Breast epithelium (tissue), 4 donors: ENCODE measurements around the gene LRRD1. TPM values are rescaled to one million over a fixed set of nuclear protein-coding genes. Genes with fewer than 3 reads are reported as not detected.
A peak's percentile ranks its signal among the peaks of the same experiment; 100 is the strongest.

Experiments used
- DNase-seq, 2 donors: peaks; one replicate each; pipeline ENCODE4 v3.0.0-alpha.2; 2019; ENCODE audit warnings: low spot score in 2 of 2
- H3K27ac ChIP-seq, 2 donors: fragments of 200-600 bp; sonication (generic) in 1 of 2; one replicate each; pipeline ENCODE4 v1.5.1; 2016 to 2019; ENCODE audit warnings: mild to moderate bottlenecking in 1 of 2
- H3K27me3 ChIP-seq, 2 donors: fragments of 200-600 bp; sonication (generic) in 1 of 2; one replicate each; pipeline versions ENCODE4 v1.5.1 to v1.6.0; 2017 to 2019; ENCODE audit warnings: control low read depth in 1 of 2, mild to moderate bottlenecking in 1 of 2
- H3K36me3 ChIP-seq: fragments of 200-600 bp; one replicate; pipeline ENCODE4 v1.5.1; 2019
- H3K4me1 ChIP-seq, 2 donors: fragments of 200-600 bp; sonication (generic); one replicate each; pipeline ENCODE4 v1.5.1; 2016 to 2019; ENCODE audit warnings: control low read depth in 1 of 2
- H3K4me3 ChIP-seq, 3 donors: fragments of 200-600 bp; sonication (generic); 1 replicate in 2 of 3; 2 replicates in 1 of 3; pipeline ENCODE4 v1.5.1; 2016 to 2019; ENCODE audit warnings: mild to moderate bottlenecking in 3 of 3, moderate library complexity in 2 of 3
- H3K9me3 ChIP-seq, 2 donors: fragments of 200-600 bp; sonication (generic) in 1 of 2; one replicate each; pipeline ENCODE4 v1.5.1; 2016 to 2019; ENCODE audit warnings: control low read depth in 1 of 2
- POLR2A ChIP-seq: fragments of 450-650 bp; IDR thresholded peaks from one replicate; pipeline ENCODE4 v1.6.1; 2016; ENCODE audit warnings: antibody characterized with exemption, mild to moderate bottlenecking, moderate library complexity
- POLR2AphosphoS5 ChIP-seq, 3 donors: sonication (generic); formaldehyde crosslinking; IDR thresholded peaks; one replicate each; pipeline ENCODE4 v1.6.1; 2017; ENCODE audit warnings: antibody characterized with exemption in 3 of 3
- intact Hi-C: fragments of 100-400 bp; cut with DNase I; formaldehyde crosslinking; loops from one replicate; pipeline ENCODE4 v1.15.1; 2023; ENCODE audit warnings: low total_unique reads
- total RNA-seq, 3 donors: library from RNA; depleted of rRNA; stranded (reverse); fragments of >200 nt; gene quantifications; one replicate each; pipeline ENCODE4 v1.1.0, GENCODE V29; 2016
- TF ChIP-seq, protein P1 (sequence below), 3 donors: fragments of 450-650 bp; IDR thresholded peaks; one replicate each; pipeline ENCODE4 v1.5.1; 2016 to 2017; ENCODE audit warnings: antibody characterized with exemption in 3 of 3, mild to moderate bottlenecking in 3 of 3, moderate library complexity in 3 of 3

LRRD1 gene
- total RNA-seq, 3 donors from 2014 or later, result 0.16 to 0.33 TPM; not detected in 1

- no peaks in the 10 kb centered on the region for H3K9me3 ChIP-seq
- H3K27me3 ChIP-seq, result no peaks in the 10 kb centered on the region
- TF ChIP-seq POLR2A (no peak), POLR2AphosphoS5 (IDR thresholded peaks at IDR 0.05) (no peak)
- TF ChIP-seq, protein P1, sequence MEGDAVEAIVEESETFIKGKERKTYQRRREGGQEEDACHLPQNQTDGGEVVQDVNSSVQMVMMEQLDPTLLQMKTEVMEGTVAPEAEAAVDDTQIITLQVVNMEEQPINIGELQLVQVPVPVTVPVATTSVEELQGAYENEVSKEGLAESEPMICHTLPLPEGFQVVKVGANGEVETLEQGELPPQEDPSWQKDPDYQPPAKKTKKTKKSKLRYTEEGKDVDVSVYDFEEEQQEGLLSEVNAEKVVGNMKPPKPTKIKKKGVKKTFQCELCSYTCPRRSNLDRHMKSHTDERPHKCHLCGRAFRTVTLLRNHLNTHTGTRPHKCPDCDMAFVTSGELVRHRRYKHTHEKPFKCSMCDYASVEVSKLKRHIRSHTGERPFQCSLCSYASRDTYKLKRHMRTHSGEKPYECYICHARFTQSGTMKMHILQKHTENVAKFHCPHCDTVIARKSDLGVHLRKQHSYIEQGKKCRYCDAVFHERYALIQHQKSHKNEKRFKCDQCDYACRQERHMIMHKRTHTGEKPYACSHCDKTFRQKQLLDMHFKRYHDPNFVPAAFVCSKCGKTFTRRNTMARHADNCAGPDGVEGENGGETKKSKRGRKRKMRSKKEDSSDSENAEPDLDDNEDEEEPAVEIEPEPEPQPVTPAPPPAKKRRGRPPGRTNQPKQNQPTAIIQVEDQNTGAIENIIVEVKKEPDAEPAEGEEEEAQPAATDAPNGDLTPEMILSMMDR (IDR thresholded peaks at IDR 0.05), result no peak
- no peaks in the 10 kb centered on the region for H3K36me3 ChIP-seq
- H3K4me1 ChIP-seq, result no peaks in the 10 kb centered on the region
- H3K4me3 ChIP-seq, result peak overlapping the region; percentile 84 to 95 (median 84)
- intact Hi-C loops, result loop anchor here (10.0 kb wide), 1 partner anchor 188 kb away; the partner anchor contains the start of gene AKAP9
- DNase-seq, result no peak
- H3K27ac ChIP-seq, result peak overlapping the region; percentile 97 to 98
Measured at GRCh38 chr7:92133133-92133736, 45.7 kb downstream of the LRRD1 start.

DNA sequence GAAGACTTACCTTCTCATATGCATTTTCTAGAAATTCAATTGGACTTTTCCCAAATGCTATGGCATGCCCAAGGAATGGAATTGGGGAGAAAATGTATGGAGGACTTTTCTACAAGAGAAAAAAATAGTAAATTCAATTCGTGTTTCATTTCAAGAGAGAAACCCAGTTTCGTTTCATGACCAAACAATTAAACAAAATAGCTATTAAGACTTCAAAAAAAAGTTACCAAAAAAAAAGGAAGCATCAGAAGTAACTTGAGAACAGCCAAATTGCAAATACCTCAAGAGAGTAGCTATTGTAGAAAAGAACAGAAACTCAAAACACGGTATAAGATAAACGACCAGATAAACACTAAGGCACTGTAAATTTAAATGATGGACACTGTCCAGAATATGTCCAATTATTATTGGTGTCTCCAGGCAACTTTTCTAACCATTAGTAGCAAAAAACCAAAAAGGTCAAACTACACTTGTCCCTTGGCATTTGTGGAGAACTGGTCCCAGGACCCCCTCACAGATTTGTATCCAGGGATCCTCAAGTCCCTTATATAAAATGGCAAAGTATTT lies 47.1 kb downstream of the LRRD1 start:
- DNase-seq, result no peak
- Histone ChIP-seq H3K27ac (no peak overlapping the region), H3K4me1 (no peaks in the 10 kb centered on the region), H3K9me3 (no peaks in the 10 kb centered on the region), H3K4me3 (no peak overlapping the region), H3K36me3 (no peaks in the 10 kb centered on the region), H3K27me3 (no peaks in the 10 kb centered on the region)
- no peak for TF ChIP-seq POLR2A
- no peak for TF ChIP-seq POLR2AphosphoS5 (IDR thresholded peaks at IDR 0.05)
- TF ChIP-seq, protein P1 (IDR thresholded peaks at IDR 0.05), result no peak
- intact Hi-C loops, result loop anchor here (10.0 kb wide), 1 partner anchor 187 kb away; the partner anchor contains the start of gene AKAP9

DNA sequence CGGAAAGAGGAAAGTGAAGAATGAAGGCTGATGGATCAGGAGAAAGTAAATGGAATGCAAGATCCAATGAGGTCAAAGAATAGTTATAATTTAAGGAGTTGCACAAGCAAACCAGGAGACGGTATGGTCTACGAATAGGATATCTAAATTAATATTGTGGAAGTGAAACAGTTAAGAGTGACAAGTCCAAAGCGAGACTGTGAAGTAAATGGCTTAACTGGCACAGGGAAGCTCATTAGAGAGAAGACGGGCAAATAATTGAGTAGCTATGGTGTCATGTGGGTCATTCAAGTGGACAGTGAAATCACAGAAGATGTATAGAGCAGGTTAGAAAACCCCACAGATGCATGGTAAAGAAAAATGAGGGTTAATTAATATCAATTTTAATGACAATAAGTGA lies 47.8 kb downstream of the LRRD1 start:
- Histone ChIP-seq H3K27ac (no peak overlapping the region), H3K36me3 (no peaks in the 10 kb centered on the region), H3K9me3 (no peaks in the 10 kb centered on the region), H3K4me1 (no peaks in the 10 kb centered on the region), H3K4me3 (no peak overlapping the region), H3K27me3 (no peaks in the 10 kb centered on the region)
- intact Hi-C loops, result loop anchor here (10.0 kb wide), 1 partner anchor 186 kb away; the partner anchor contains the start of gene AKAP9
- DNase-seq, result no peak
- TF ChIP-seq POLR2A (no peak), POLR2AphosphoS5 (IDR thresholded peaks at IDR 0.05) (no peak)
- TF ChIP-seq, protein P1 (IDR thresholded peaks at IDR 0.05), result no peak

- H3K27ac ChIP-seq, result no peak overlapping the region
- no peak overlapping the region for H3K4me3 ChIP-seq
- intact Hi-C loops, result no loop called here
- TF ChIP-seq, protein P1 (IDR thresholded peaks at IDR 0.05), result no peak
- TF ChIP-seq POLR2A, result no peak
- no peak for TF ChIP-seq POLR2AphosphoS5 (IDR thresholded peaks at IDR 0.05)
- H3K36me3 ChIP-seq, result peaks cover 5% of the 10 kb centered on the region
- H3K9me3 ChIP-seq, result no peaks in the 10 kb centered on the region
- H3K4me1 ChIP-seq, result no peaks in the 10 kb centered on the region
- H3K27me3 ChIP-seq, result no peaks in the 10 kb centered on the region
- no peak for DNase-seq
Measured at GRCh38 chr7:92121681-92122080, 57.3 kb downstream of the LRRD1 start.

GRCh38 chr7:92119213-92119759 lies 59.7 kb downstream of the LRRD1 start:
- H3K27me3 ChIP-seq, result no peaks in the 10 kb centered on the region
- H3K4me3 ChIP-seq, result no peak overlapping the region
- no peak overlapping the region for H3K27ac ChIP-seq
- intact Hi-C loops, result no loop called here
- peaks cover 5% of the 10 kb centered on the region for H3K36me3 ChIP-seq
- no peak for TF ChIP-seq POLR2AphosphoS5 (IDR thresholded peaks at IDR 0.05)
- no peak for TF ChIP-seq POLR2A
- TF ChIP-seq, protein P1 (IDR thresholded peaks at IDR 0.05), result no peak
- H3K9me3 ChIP-seq, result no peaks in the 10 kb centered on the region
- H3K4me1 ChIP-seq, result no peaks in the 10 kb centered on the region
- DNase-seq, result no peak
